Measurements from ENCODE around the gene C1orf21. TPM values are rescaled to one million over a fixed set of nuclear protein-coding genes. Genes with fewer than 3 reads are reported as not detected.

C1orf21 gene
- total and polyA plus RNA-seq, 2 donors (not counting 3 experiments of a cell fraction or from before 2014, with no cell fraction given) = 0.79 to 8.5 TPM

DNA sequence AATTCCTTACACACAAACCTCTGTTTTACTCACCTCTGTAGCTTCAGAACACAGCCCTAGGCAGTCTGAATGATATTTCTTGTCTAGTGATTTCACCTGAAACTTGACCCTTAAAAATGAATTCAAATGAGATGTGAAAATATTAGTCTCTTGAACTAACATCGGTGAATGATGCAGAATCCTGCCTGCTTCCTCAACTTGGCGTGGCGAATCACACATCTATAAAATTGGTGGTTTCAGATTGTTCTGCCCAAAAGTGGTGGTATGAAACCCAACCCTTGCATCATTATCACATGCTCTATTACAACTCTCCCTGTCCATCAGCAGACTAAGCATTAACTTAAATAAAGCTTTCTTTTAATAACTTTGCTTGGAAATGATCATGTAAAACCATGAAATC lies 26.9 kb upstream of the C1orf21 start:
- DNase-seq (ENCODE audit: low read depth, low spot score) (no peak), FAIRE-seq (no peak)
- Histone ChIP-seq H3K9me3 (replicated peaks; ENCODE audit: control insufficient read depth, insufficient read depth, low read length) (no peaks in the 10 kb centered on the region), H3K79me2 (ENCODE audit: control insufficient read depth, insufficient read depth, low read length) (no peaks in the 10 kb centered on the region), H3K27me3 (ENCODE audit: control insufficient read depth in 2 of 2, insufficient read depth in 2 of 2, low read length in 2 of 2) (peaks cover under 1 to 5% of the 10 kb centered on the region in 2 experiments), H2AFZ (ENCODE audit: low read depth, low read length) (no peak overlapping the region), H3K27ac (ENCODE audit: insufficient read depth, low read depth, low read length) (no peak overlapping the region), H3K4me2 (ENCODE audit: insufficient read depth, low read length) (no peak overlapping the region), H4K20me1 (replicated peaks; ENCODE audit: control insufficient read depth, extremely low read depth, insufficient read depth, low read length) (no peaks in the 10 kb centered on the region), H3K9me1 (replicated peaks; ENCODE audit: control insufficient read depth, extremely low read depth, insufficient read depth, low read length) (no peaks in the 10 kb centered on the region), H3K4me3 (replicated peaks in 1 of 3; ENCODE audit: insufficient read depth in 1 of 3, low read depth in 1 of 3, low read length in 3 of 3) (no peak overlapping the region), H3K9ac (replicated peaks; ENCODE audit: extremely low read depth, insufficient read depth, low read length) (no peak overlapping the region), H3K4me1 (ENCODE audit: control insufficient read depth, extremely low read depth, insufficient read depth, low read length) (no peaks in the 10 kb centered on the region), H3K36me3 (ENCODE audit: control insufficient read depth in 2 of 2, extremely low read depth in 1 of 2, insufficient read depth in 2 of 2, low read length in 2 of 2) (no peaks in the 10 kb centered on the region)
- no TSS peak for BruUV-seq (replicated peaks)
- no peak for TF ChIP-seq GATA2 (IDR thresholded peaks at IDR 0.05; ENCODE audit: insufficient read depth, insufficient read length, low read depth, low read length)
- no peak for TF ChIP-seq MYC (IDR thresholded peaks at IDR 0.05; ENCODE audit: low read depth, low read length)
- intact Hi-C loops (cut with micrococcal nuclease) (no loop called here), dilution Hi-C loops (cut with MboI; ENCODE audit: extremely low pct_ligation_motif_present, low sequenced_read_pairs) (no loop called here)
- ChIA-PET POLR2A (no interaction called here), CTCF (interaction anchor here (1.0 to 1.2 kb wide), 2 partner anchors 11 to 16 kb away, joined by 3 read pairs; no protein-coding TSS in a partner anchor)

DNA sequence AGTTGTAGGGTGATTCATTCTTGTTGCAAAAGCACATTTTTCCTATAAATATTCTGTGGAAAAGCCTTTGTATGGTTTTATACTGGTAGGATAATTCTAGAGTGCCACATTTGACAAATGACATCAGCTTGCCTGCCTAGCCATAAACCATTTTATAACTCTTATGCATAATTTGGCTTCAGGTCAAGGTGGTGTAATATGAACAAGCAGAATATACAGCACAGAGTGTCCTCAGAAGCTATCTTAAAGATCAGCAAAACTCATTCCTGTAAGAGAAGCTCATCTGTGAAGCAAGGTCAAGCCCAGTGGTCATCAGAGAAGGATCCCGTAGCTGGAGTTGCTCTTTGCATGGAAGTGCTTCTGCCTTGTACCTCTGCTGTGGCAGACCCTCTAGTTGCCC lies 24.0 kb upstream of the C1orf21 start:
- FAIRE-seq (no peak), DNase-seq (ENCODE audit: low read depth, low spot score) (no peak)
- H3K9me3 ChIP-seq (replicated peaks; ENCODE audit: control insufficient read depth, insufficient read depth, low read length) = no peaks in the 10 kb centered on the region
- intact Hi-C loops (cut with micrococcal nuclease) (no loop called here), dilution Hi-C loops (cut with MboI; ENCODE audit: extremely low pct_ligation_motif_present, low sequenced_read_pairs) (no loop called here)
- no peak overlapping the region for H2AFZ ChIP-seq (ENCODE audit: low read depth, low read length)
- ChIA-PET POLR2A (no interaction called here), CTCF (no interaction called here)
- BruUV-seq (replicated peaks) = no TSS peak
- no peak for TF ChIP-seq GATA2 (IDR thresholded peaks at IDR 0.05; ENCODE audit: insufficient read depth, insufficient read length, low read depth, low read length)
- no peak for TF ChIP-seq EZH2 (IDR thresholded peaks at IDR 0.05; ENCODE audit: borderline replicate concordance, low read depth, low read length, severe bottlenecking)
- no peak for TF ChIP-seq POLR2A (IDR thresholded peaks at IDR 0.05; ENCODE audit: low read depth, low read length)
- no peak for TF ChIP-seq FOS (IDR thresholded peaks at IDR 0.05; ENCODE audit: borderline replicate concordance, insufficient read depth, low read length)
- TF ChIP-seq MYC (IDR thresholded peaks at IDR 0.05; ENCODE audit: low read depth, low read length) = no peak
- TF ChIP-seq, protein P1, sequence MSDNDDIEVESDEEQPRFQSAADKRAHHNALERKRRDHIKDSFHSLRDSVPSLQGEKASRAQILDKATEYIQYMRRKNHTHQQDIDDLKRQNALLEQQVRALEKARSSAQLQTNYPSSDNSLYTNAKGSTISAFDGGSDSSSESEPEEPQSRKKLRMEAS (IDR thresholded peaks at IDR 0.05; ENCODE audit: insufficient read depth, insufficient read length) = no peak
- TF ChIP-seq POLR2AphosphoS5 (IDR thresholded peaks at IDR 0.05; ENCODE audit: insufficient read depth, low read depth, low read length) = no peak
- TF ChIP-seq JUN (IDR thresholded peaks at IDR 0.05; ENCODE audit: borderline replicate concordance, insufficient read depth, insufficient read length, low read depth) = no peak
- TF ChIP-seq CTCF (IDR thresholded peaks at IDR 0.05; ENCODE audit: extremely low read depth in 1 of 2, insufficient read depth in 1 of 2, low read depth in 1 of 2, low read length in 2 of 2) = no peak
- H3K9me1 ChIP-seq (replicated peaks; ENCODE audit: control insufficient read depth, extremely low read depth, insufficient read depth, low read length) = no peaks in the 10 kb centered on the region
- no peaks in the 10 kb centered on the region for H3K36me3 ChIP-seq (ENCODE audit: control insufficient read depth in 2 of 2, extremely low read depth in 1 of 2, insufficient read depth in 2 of 2, low read length in 2 of 2)
- H3K27me3 ChIP-seq (ENCODE audit: control insufficient read depth in 2 of 2, insufficient read depth in 2 of 2, low read length in 2 of 2) = peaks cover 0 to 5% of the 10 kb centered on the region in 2 experiments
- no peak overlapping the region for H3K4me3 ChIP-seq (replicated peaks in 1 of 3; ENCODE audit: insufficient read depth in 1 of 3, low read depth in 1 of 3, low read length in 3 of 3)
- no peak overlapping the region for H3K27ac ChIP-seq (ENCODE audit: insufficient read depth, low read depth, low read length)
- H3K4me2 ChIP-seq (ENCODE audit: insufficient read depth, low read length) = no peak overlapping the region
- H4K20me1 ChIP-seq (replicated peaks; ENCODE audit: control insufficient read depth, extremely low read depth, insufficient read depth, low read length) = no peaks in the 10 kb centered on the region
- no peaks in the 10 kb centered on the region for H3K4me1 ChIP-seq (ENCODE audit: control insufficient read depth, extremely low read depth, insufficient read depth, low read length)
- no peaks in the 10 kb centered on the region for H3K79me2 ChIP-seq (ENCODE audit: control insufficient read depth, insufficient read depth, low read length)
- H3K9ac ChIP-seq (replicated peaks; ENCODE audit: extremely low read depth, insufficient read depth, low read length) = no peak overlapping the region
